K562 (cell line): ENCODE data around the gene PEX3. TPM values are rescaled to one million over a fixed set of nuclear protein-coding genes. Genes with fewer than 3 reads are reported as not detected.

ENCODE experiments used
- ATAC-seq: fragments of 200-7000 bp; cut with Tn5 transposase; 3 replicates; pipeline ENCODE4 v1.9.1; 2020; ENCODE audit warnings: moderate library complexity
- BruUV-seq: library from RNA; stranded (reverse); fragments of 400-500 nt; replicated peaks from 2 replicates; lab custom pipeline; 2021; lab: Mats Ljungman, UMichigan
- CTCF ChIA-PET: fragments of 300-600 bp; formaldehyde crosslinking; extraction: SDS; loops from one replicate; lab custom pipeline; 2021; ENCODE audit warnings: low intra/inter-chr PET ratio; lab: Yijun Ruan, JAX
- POLR2A ChIA-PET: fragments of 300-600, 350-650 bp; sonication (Branson Sonifier 250); formaldehyde crosslinking; extraction: SDS; loops from one replicate; lab custom pipeline; 2021; ENCODE audit warnings: antibody characterized with exemption, inconsistent platforms; lab: Yijun Ruan, JAX
- DNase-seq, 4 experiments: peaks; one replicate each; pipeline versions ENCODE4 v3.0.0 to v3.0.0-alpha.2; 2011 to 2018; ENCODE audit warnings: low spot score in 3 of 4, mixed read lengths in 3 of 4; ENCODE audit errors: extremely low read depth in 1 of 4
- FAIRE-seq: peaks from 2 replicates; lab custom pipeline; 2011; peaks lifted over from hg19 to GRCh38; lab: Jason Lieb, UNC
- H2AFZ ChIP-seq: 2 replicates; pipeline ENCODE4 v1.6.0; 2011; ENCODE audit warnings: low read depth, low read length, control low read depth, inconsistent platforms
- H3K27ac ChIP-seq: fragments of 200-600 bp; 3 replicates; pipeline ENCODE4 v1.8.0; 2011; ENCODE audit warnings: low read depth, mild to moderate bottlenecking, control low read depth, inconsistent platforms, low read length, moderate library complexity, mixed read lengths; ENCODE audit errors: extremely low read depth
- H3K27me3 ChIP-seq, 2 experiments: fragments of 300-600 bp in 1 of 2; 2 replicates in 1 of 2; 3 replicates in 1 of 2; pipeline versions ENCODE4 v1.6.0 to v1.8.0; 2011; ENCODE audit warnings: inconsistent platforms in 2 of 2, low read length in 2 of 2, mild to moderate bottlenecking in 1 of 2, mixed read lengths in 1 of 2, moderate library complexity in 1 of 2; ENCODE audit not compliant: control insufficient read depth in 2 of 2, insufficient read depth in 2 of 2
- H3K36me3 ChIP-seq: fragments of 300-600 bp; 3 replicates; pipeline ENCODE4 v1.8.0; 2011; ENCODE audit warnings: mild to moderate bottlenecking, low read length, inconsistent platforms; ENCODE audit not compliant: control insufficient read depth, insufficient read depth
- H3K4me1 ChIP-seq, 2 experiments: fragments of 200-600 bp in 1 of 2; replicated peaks in 1 of 2; 2 replicates in 1 of 2; 3 replicates in 1 of 2; pipeline versions ENCODE4 v1.5.1 to v1.8.0; 2011; ENCODE audit warnings: inconsistent platforms in 2 of 2, low read length in 2 of 2, mild to moderate bottlenecking in 1 of 2, mixed read lengths in 1 of 2, moderate library complexity in 1 of 2; ENCODE audit not compliant: control insufficient read depth in 2 of 2, insufficient read depth in 2 of 2
- H3K4me2 ChIP-seq: 2 replicates; pipeline ENCODE4 v1.6.1; 2011; ENCODE audit warnings: low read length, control low read depth, inconsistent platforms, mixed read lengths; ENCODE audit not compliant: insufficient read depth
- H3K4me3 ChIP-seq: fragments of 200-600 bp; sonication (generic), shearing (Covaris generic); 2 replicates; pipeline ENCODE4 v1.5.1; 2016; ENCODE audit warnings: control low read depth, inconsistent platforms
- H3K79me2 ChIP-seq: fragments of 200-600 bp; 3 replicates; pipeline ENCODE4 v1.8.0; 2011; ENCODE audit warnings: low read length, inconsistent platforms; ENCODE audit not compliant: control insufficient read depth, insufficient read depth
- H3K9ac ChIP-seq, 2 experiments: 2 replicates each; pipeline versions ENCODE4 v1.6.0 to v1.6.1; 2011; ENCODE audit warnings: low read depth in 2 of 2, low read length in 2 of 2, control low read depth in 1 of 2, inconsistent platforms in 1 of 2, mild to moderate bottlenecking in 1 of 2, mixed read lengths in 1 of 2; ENCODE audit not compliant: insufficient read depth in 1 of 2
- H3K9me1 ChIP-seq: one replicate; pipeline ENCODE4 v1.6.0; 2011; ENCODE audit warnings: inconsistent platforms, mild to moderate bottlenecking, low read length, moderate library complexity; ENCODE audit not compliant: control insufficient read depth, insufficient read depth
- H3K9me3 ChIP-seq: replicated peaks from 2 replicates; pipeline ENCODE4 v1.5.1; 2011; ENCODE audit warnings: low read depth, low read length, inconsistent platforms; ENCODE audit not compliant: control insufficient read depth, insufficient read depth
- H4K20me1 ChIP-seq: replicated peaks from 2 replicates; pipeline ENCODE4 v1.6.1; 2011; ENCODE audit warnings: low read length, inconsistent platforms, mixed read lengths; ENCODE audit not compliant: control insufficient read depth, insufficient read depth
- CBFA2T3 ChIP-seq: fragments of 450-650 bp; IDR thresholded peaks from 2 replicates; pipeline ENCODE4 v1.6.1; 2017
- CEBPB ChIP-seq: fragments of 450-650 bp; IDR thresholded peaks from 2 replicates; pipeline ENCODE4 v1.6.1; 2016; ENCODE audit warnings: missing genetic modification characterization, missing compliant biosample characterization
- ELF1 ChIP-seq: fragments of 200-800 bp; sonication (Bioruptor generic); IDR thresholded peaks from 2 replicates; pipeline ENCODE4 v1.6.1; 2016; ENCODE audit warnings: missing genetic modification characterization, missing compliant biosample characterization
- L3MBTL2 ChIP-seq: fragments of 450-650 bp; IDR thresholded peaks from 2 replicates; pipeline ENCODE4 v1.6.1; 2016; ENCODE audit warnings: mild to moderate bottlenecking, moderate library complexity
- ZBTB7A ChIP-seq: IDR thresholded peaks from 2 replicates; pipeline ENCODE4 v1.6.1; 2011; ENCODE audit warnings: low read depth, mild to moderate bottlenecking, low read length, moderate library complexity, borderline replicate concordance; ENCODE audit not compliant: control insufficient read depth
- WGBS: fragments of 100-300 bp; shearing (Covaris generic); methylation state at CpG from one replicate; pipeline ENCODE4 v1.1.6; 2016; ENCODE audit warnings: low coverage, mixed read lengths; ENCODE audit not compliant: insufficient coverage; ENCODE audit errors: missing lambda C conversion rate; 5-methylcytosine and 5-hydroxymethylcytosine counted together
- in situ Hi-C: fragments of 300-500 bp; cut with MboI; formaldehyde crosslinking; loops from 4 replicates; pipeline ENCODE4 v1.15.0; 2018; ENCODE audit warnings: inconsistent platforms, mixed read lengths
- intact Hi-C: fragments of 100-400 bp; cut with micrococcal nuclease; formaldehyde crosslinking; loops from 2 replicates; pipeline ENCODE4 v1.14.2; 2022
- polyA plus RNA-seq, 8 experiments: library from polyadenylated mRNA; depleted of rRNA in 4 of 8; stranded (reverse) in 5 of 8; unstranded in 3 of 8; fragments of >200 nt; fragmentation: Nextera tagmentation in 2 of 8; fragmentation: Illumina TruSeq in 1 of 8; extraction: Ambion mirVana in 2 of 8; extraction: Trizol in 1 of 8; gene quantifications; 2 replicates each; pipeline versions ENCODE4 v1.2.1 to v1.2.3, GENCODE V29; 2011 to 2014; ENCODE audit warnings: inconsistent platforms in 1 of 8, missing spikeins in 1 of 8
- total RNA-seq, 7 experiments: library from RNA; depleted of rRNA in 6 of 7; stranded (reverse); fragments of >200 nt in 6 of 7; fragmentation: Illumina TruSeq in 2 of 7; extraction: Trizol in 2 of 7; gene quantifications; 2 replicates each; pipeline versions ENCODE4 v1.2.1 to v1.2.3, GENCODE V29; 2011 to 2021; ENCODE audit warnings: low replicate concordance in 1 of 7

The PEX3 gene
- total and polyA plus RNA-seq, 9 of the 15 experiments (the other 6 are each of a cell fraction or from before 2014, with no cell fraction given) = 17.3 to 69.6 (median 32.7) TPM

DNA sequence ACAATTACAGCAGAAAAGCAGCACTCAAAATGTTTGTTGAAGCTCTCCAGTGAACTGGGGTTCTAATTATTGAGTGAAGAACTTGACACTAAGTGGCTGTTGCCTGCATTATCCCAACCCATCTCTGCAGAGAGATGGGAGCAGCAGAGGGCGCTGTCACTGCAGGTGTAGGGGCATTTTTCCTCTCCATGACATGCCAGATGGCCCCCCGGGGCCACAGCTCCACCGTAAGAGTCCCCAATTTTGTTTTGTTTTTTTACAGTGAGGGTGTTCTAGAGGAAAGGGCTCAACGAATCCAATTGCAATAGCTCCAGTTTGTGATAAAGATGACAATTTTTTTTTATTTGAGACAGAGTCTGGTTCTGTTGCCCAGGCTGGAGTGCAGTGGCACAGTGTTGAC lies 62.8 kb downstream of the PEX3 start (continued):
- TF ChIP-seq L3MBTL2 = 0 out of 2 replicates have a peak, but pooled peaks have one; percentile 16
- TF ChIP-seq, all 486 proteins: peak for 21

DNA sequence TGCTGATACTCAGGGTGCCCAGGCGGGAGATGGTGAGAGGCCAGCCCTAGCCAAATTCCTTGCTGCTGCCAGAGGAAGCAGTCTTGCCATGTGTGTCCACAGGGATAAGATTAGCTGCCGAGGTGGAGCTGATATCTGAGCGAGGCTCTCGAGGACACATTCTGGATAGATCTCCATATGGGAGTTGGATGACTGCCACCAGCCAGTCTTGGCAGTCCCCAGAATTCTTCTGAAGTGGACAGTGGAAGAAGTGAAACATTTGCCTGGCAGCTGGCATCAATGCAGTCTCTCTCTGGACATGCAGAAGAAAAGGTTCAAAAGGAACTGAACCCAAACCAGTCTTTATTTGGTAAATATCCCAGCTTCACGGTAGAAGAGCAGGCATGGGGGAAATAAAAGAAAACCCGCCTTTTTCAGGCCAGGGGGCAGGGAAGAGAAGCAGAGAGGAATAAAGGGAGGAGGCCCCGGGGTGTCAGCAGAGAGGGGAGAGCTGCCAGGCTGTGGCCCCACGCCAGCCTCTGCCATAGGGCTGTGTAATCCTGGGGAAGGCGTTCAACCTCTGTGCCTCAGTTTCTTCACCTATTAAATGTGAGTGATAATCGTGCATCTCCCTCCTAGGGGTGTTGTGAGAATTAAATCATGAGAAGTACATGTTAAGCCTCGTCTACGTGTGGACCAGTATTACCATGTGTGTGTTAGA lies 64.6 kb downstream of the PEX3 start:
- intact Hi-C loops = no loop called here
- no peaks in the 10 kb centered on the region for H4K20me1 ChIP-seq
- H3K9me1 ChIP-seq = no peaks in the 10 kb centered on the region
- no peak overlapping the region for H3K27ac ChIP-seq
- in situ Hi-C loops = no loop called here
- H3K4me3 ChIP-seq = no peak overlapping the region
- H3K79me2 ChIP-seq = peaks cover 19% of the 10 kb centered on the region
- BruUV-seq = no TSS peak
- ChIA-PET CTCF (no interaction called here), POLR2A (interaction anchor here (0.6 to 0.7 kb wide), 2 partner anchors 17 to 29 kb away, joined by 3 to 4 read pairs; no protein-coding TSS in a partner anchor)
- no peak overlapping the region for H2AFZ ChIP-seq
- no peaks in the 10 kb centered on the region for H3K36me3 ChIP-seq
- no peak overlapping the region for H3K4me2 ChIP-seq
- H3K27me3 ChIP-seq = no peaks in the 10 kb centered on the region
- H3K4me1 ChIP-seq = peaks cover 7 to 16% of the 10 kb centered on the region in 2 experiments; a peak in 4 of 5 replicates
- no peak for TF ChIP-seq ZBTB7A
- no peak for TF ChIP-seq ELF1 (tag)
- TF ChIP-seq CEBPB (tag) = no peak
- 0 out of 2 replicates have a peak, but pooled peaks have one; percentile 10 for TF ChIP-seq CBFA2T3
- peak in 1 of 4 experiments; percentile 14 for DNase-seq
- peak overlapping the region in 1 of 2 experiments; percentile 75; a peak in 2 of 4 replicates for H3K9ac ChIP-seq
- no peak for FAIRE-seq
- no peaks in the 10 kb centered on the region for H3K9me3 ChIP-seq
- no peak for ATAC-seq
- 29% methylated on average over 12 of the region's 12 CpGs for WGBS
